Measurements from ENCODE around the gene CCDC9.

Gene CCDC9

GRCh38 chr19:47302249-47302648 is 45.9 kb downstream of the CCDC9 start:
- DNase-seq, result no peak

- no peak for DNase-seq
Measured at GRCh38 chr19:47303966-47304365, 47.6 kb downstream of the CCDC9 start.

- peak; percentile 80 for DNase-seq
Measured at GRCh38 chr19:47305309-47305751, 49.0 kb downstream of the CCDC9 start.

- DNase-seq, result no peak
Measured at GRCh38 chr19:47306303-47306702, 50.0 kb downstream of the CCDC9 start.

GRCh38 chr19:47309038-47309437 is 52.7 kb downstream of the CCDC9 start:
- no peak for DNase-seq

- DNase-seq, result no peak
Measured at GRCh38 chr19:47309608-47310007, 53.3 kb downstream of the CCDC9 start, which contains the start of gene C5AR1. TSS of gene C5AR1 (plus strand) at chr19:47309861. CDS start at chr19:47309896, 35 bp downstream.

- DNase-seq, result no peak
Measured at GRCh38 chr19:47310323-47310722, 54.0 kb downstream of the CCDC9 start.

GRCh38 chr19:47310819-47311218 is 54.5 kb downstream of the CCDC9 start:
- no peak for DNase-seq

GRCh38 chr19:47312366-47313006 is 56.2 kb downstream of the CCDC9 start:
- DNase-seq, result no peak

- DNase-seq, result no peak
Measured at GRCh38 chr19:47313754-47314295, 57.5 kb downstream of the CCDC9 start.

- DNase-seq, result peak; percentile 55
Measured at GRCh38 chr19:47315125-47315821, 58.9 kb downstream of the CCDC9 start.

- DNase-seq, result no peak
Measured at GRCh38 chr19:47316513-47316912, 60.2 kb downstream of the CCDC9 start.

- DNase-seq, result no peak
Measured at GRCh38 chr19:47319923-47320871, 63.9 kb downstream of the CCDC9 start.
